Sigmoid colon (tissue), 4 donors: ENCODE data around the gene EPHA4.

ENCODE experiments used
- CTCF ChIP-seq, 4 experiments: fragments of 450-650 bp in 3 of 4; fragments of 200-600 bp in 1 of 4; IDR thresholded peaks; one replicate each; pipeline ENCODE4 v1.5.1; 2016 to 2019; ENCODE audit warnings: antibody characterized with exemption in 4 of 4, mild to moderate bottlenecking in 3 of 4, moderate library complexity in 2 of 4
- EP300 ChIP-seq, 4 donors: sonication (generic); formaldehyde crosslinking; IDR thresholded peaks; one replicate each; pipeline ENCODE4 v1.6.1; 2017; ENCODE audit warnings: antibody characterized with exemption in 4 of 4
- POLR2A ChIP-seq, 2 donors: fragments of 450-650 bp; IDR thresholded peaks; one replicate each; pipeline ENCODE4 v1.6.1; 2016; ENCODE audit warnings: antibody characterized with exemption in 2 of 2, mild to moderate bottlenecking in 2 of 2, moderate library complexity in 2 of 2

GRCh38 chr2:221400411-221400810 lies 171.7 kb downstream of the EPHA4 start:
- TF ChIP-seq CTCF (IDR thresholded peaks at IDR 0.05) (no peak), EP300 (IDR thresholded peaks at IDR 0.05) (no peak), POLR2A (IDR thresholded peaks at IDR 0.05) (no peak)
